ENCODE results near the gene RXRA. TPM values are rescaled to one million over a fixed set of nuclear protein-coding genes. Genes with fewer than 3 reads are reported as not detected.

Gene RXRA
- total and polyA plus RNA-seq, 5 donors from 2014 or later, result 0.29 to 13.6 (median 1.4) TPM

DNA sequence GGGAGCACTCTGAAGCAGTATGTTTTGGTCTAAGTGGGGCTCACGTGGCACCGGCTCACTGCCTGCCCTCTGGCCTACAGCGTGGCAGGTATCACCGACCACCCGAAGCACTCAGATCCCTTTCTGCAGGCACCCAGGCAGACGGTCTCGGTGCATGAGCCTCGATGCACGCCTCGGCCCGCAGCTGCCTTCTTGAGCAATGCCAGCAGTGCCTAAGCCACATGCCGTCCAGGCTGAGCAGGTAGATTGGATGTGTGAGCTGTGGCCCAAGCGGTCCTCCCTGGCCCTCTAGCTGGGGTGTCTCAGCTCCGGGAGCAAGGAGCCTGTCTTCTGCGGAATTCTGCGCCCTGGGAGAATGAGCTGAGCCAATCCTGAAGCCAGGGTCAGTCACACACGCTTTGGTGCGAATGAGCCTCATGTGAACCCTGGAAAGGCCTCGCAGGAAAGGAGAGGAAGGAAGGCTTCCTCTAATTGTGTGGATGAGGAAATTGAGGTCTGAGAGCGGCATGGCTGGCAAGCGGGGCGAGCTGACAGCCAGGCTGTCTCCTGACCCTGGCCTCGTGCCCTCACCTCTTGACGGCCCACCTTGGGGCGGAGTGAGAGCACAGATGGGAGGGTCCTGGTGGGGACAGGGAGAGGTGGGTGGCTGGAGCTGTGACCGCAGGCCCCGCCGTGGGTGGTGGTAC, 14.4 kb downstream of the RXRA start:
- Histone ChIP-seq H3K9me3 (ENCODE audit: control insufficient read depth in 2 of 2, low read length in 2 of 2) (no peaks in the 10 kb centered on the region), H3K4me1 (ENCODE audit: control insufficient read depth, insufficient read depth, low read length, poor library complexity, severe bottlenecking) (peaks cover 5% of the 10 kb centered on the region), H3K4me3 (ENCODE audit: low read depth, low read length) (no peak overlapping the region), H3K27me3 (ENCODE audit: control insufficient read depth, insufficient read depth, low read length) (no peaks in the 10 kb centered on the region), H3K27ac (ENCODE audit: insufficient read depth, low read length, poor library complexity, severe bottlenecking) (no peak overlapping the region), H3K36me3 (ENCODE audit: control insufficient read depth, insufficient read depth, low read length) (no peaks in the 10 kb centered on the region)
- H3K4me3 Mint-ChIP-seq, result no peak overlapping the region
- H3K36me3 Mint-ChIP-seq, result no peaks in the 10 kb centered on the region
- no peaks in the 10 kb centered on the region for H3K9me3 Mint-ChIP-seq
- H3K27ac Mint-ChIP-seq, result no peak overlapping the region
- DNase-seq (no peak), ATAC-seq (ENCODE audit: low read depth in 2 of 2) (no peak)
- no peaks in the 10 kb centered on the region for H3K27me3 Mint-ChIP-seq
- peaks cover 0 to 10% (median 2%) of the 10 kb centered on the region in 4 donors for H3K4me1 Mint-ChIP-seq

DNA sequence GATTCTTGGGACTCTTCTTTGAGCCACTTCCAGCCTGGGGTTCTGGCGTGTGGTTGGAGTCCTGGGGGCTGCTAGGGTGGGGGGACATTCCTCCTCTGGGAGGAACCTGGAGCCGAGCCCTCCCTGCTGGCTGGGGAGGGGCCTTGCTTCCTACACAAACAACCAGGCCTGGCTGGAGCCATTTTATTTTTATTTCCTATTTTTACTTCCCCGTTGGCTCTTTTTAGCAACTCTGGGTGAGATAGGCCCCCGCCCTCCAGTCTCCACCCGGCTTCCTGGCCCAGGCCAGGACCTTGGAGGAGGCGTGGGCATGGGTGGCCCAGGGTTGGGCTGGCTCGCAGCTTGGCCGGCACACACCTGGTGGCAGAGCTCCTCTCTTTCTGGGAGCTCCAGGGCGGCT, 15.1 kb downstream of the RXRA start:
- no peaks in the 10 kb centered on the region for H3K9me3 Mint-ChIP-seq
- no peak overlapping the region for H3K27ac ChIP-seq (ENCODE audit: insufficient read depth, low read length, poor library complexity, severe bottlenecking)
- DNase-seq (no peak), ATAC-seq (ENCODE audit: low read depth in 2 of 2) (no peak)
- no peaks in the 10 kb centered on the region for H3K36me3 Mint-ChIP-seq
- H3K4me3 Mint-ChIP-seq, result no peak overlapping the region
- H3K9me3 ChIP-seq (ENCODE audit: control insufficient read depth in 2 of 2, low read length in 2 of 2), result no peaks in the 10 kb centered on the region
- peaks cover 0 to 10% (median 2%) of the 10 kb centered on the region in 4 donors for H3K4me1 Mint-ChIP-seq
- H3K27ac Mint-ChIP-seq, result no peak overlapping the region
- peaks cover 5% of the 10 kb centered on the region for H3K4me1 ChIP-seq (ENCODE audit: control insufficient read depth, insufficient read depth, low read length, poor library complexity, severe bottlenecking)
- H3K27me3 ChIP-seq (ENCODE audit: control insufficient read depth, insufficient read depth, low read length), result no peaks in the 10 kb centered on the region
- no peak overlapping the region for H3K4me3 ChIP-seq (ENCODE audit: low read depth, low read length)
- no peaks in the 10 kb centered on the region for H3K36me3 ChIP-seq (ENCODE audit: control insufficient read depth, insufficient read depth, low read length)
- no peaks in the 10 kb centered on the region for H3K27me3 Mint-ChIP-seq

DNA sequence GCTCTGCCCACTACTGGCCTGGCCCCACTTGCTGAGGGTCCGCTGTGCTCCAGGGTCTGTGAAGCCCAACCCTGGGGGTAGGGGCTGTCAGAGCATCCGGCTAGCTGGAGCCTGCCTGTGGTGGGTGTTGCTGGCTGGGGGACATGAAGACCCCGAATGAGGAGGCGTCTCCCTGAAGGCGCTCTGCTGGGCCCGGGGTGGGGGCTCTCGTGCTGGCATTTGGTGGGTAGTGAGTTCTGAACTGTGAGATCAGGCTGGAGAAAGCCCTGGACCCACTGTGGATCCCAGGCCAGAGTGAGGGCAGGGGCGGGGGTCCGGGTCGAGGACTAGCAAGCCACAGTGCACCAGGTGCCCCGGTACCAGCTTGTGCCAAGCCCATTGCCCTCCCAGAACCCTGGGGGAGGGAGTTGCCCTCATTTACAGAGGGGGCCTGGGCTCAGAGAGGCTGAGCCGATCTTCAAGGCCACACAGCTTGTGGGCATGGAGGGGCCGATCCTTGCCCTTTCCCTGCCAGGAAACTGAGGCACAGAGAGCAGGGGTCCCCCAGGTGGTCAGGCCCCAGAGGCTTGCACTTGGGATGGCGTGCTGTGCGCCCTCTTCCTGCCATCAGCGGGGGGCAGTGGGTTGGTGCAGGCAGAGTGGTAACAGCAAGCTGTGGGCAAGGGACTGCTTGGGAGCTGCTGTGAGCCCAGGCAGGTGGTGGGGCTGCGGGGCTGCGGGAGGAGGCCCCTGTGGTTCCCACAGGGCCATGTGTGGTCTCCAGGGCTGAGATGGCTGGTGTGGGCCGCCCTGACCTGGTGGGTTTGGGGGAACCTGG, 15.9 kb downstream of the RXRA start:
- no peak overlapping the region for H3K27ac Mint-ChIP-seq
- H3K9me3 Mint-ChIP-seq, result no peaks in the 10 kb centered on the region
- DNase-seq (no peak), ATAC-seq (ENCODE audit: low read depth in 2 of 2) (no peak)
- Histone ChIP-seq H3K4me1 (ENCODE audit: control insufficient read depth, insufficient read depth, low read length, poor library complexity, severe bottlenecking) (peaks cover 5% of the 10 kb centered on the region), H3K27me3 (ENCODE audit: control insufficient read depth, insufficient read depth, low read length) (no peaks in the 10 kb centered on the region), H3K27ac (ENCODE audit: insufficient read depth, low read length, poor library complexity, severe bottlenecking) (no peak overlapping the region), H3K36me3 (ENCODE audit: control insufficient read depth, insufficient read depth, low read length) (no peaks in the 10 kb centered on the region), H3K4me3 (ENCODE audit: low read depth, low read length) (no peak overlapping the region), H3K9me3 (ENCODE audit: control insufficient read depth in 2 of 2, low read length in 2 of 2) (no peaks in the 10 kb centered on the region)
- no peaks in the 10 kb centered on the region for H3K27me3 Mint-ChIP-seq
- H3K4me1 Mint-ChIP-seq, result peaks cover 0 to 10% (median 2%) of the 10 kb centered on the region in 4 donors
- no peak overlapping the region for H3K4me3 Mint-ChIP-seq
- no peaks in the 10 kb centered on the region for H3K36me3 Mint-ChIP-seq

DNA sequence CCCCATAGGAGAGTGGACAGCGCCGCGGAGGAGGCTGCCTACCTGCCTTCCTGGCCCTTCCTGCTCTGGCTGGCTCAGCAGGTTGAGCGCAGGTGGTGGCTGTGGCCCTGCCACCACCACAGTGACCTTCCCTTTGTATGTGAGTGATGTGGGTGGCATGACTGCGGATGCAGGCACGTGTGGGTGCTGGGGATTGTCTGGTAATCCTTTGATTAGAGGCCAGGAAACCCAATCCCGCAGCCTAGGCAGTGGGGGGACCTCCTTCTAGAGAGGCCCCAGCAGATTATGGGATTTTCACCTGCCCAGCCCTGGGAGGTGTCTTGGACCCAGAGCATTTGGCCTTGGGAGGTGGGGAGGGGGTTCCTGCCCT, 16.5 kb downstream of the RXRA start:
- Mint-ChIP-seq H3K4me1 (peaks cover 0 to 6% (median 2%) of the 10 kb centered on the region in 4 donors), H3K9me3 (no peaks in the 10 kb centered on the region), H3K4me3 (no peak overlapping the region), H3K36me3 (no peaks in the 10 kb centered on the region), H3K27me3 (no peaks in the 10 kb centered on the region), H3K27ac (no peak overlapping the region)
- no peaks in the 10 kb centered on the region for H3K27me3 ChIP-seq (ENCODE audit: control insufficient read depth, insufficient read depth, low read length)
- peaks cover 5% of the 10 kb centered on the region for H3K4me1 ChIP-seq (ENCODE audit: control insufficient read depth, insufficient read depth, low read length, poor library complexity, severe bottlenecking)
- H3K4me3 ChIP-seq (ENCODE audit: low read depth, low read length), result no peak overlapping the region
- no peak for DNase-seq
- H3K27ac ChIP-seq (ENCODE audit: insufficient read depth, low read length, poor library complexity, severe bottlenecking), result no peak overlapping the region
- no peaks in the 10 kb centered on the region for H3K9me3 ChIP-seq (ENCODE audit: control insufficient read depth in 2 of 2, low read length in 2 of 2)
- no peak for ATAC-seq (ENCODE audit: low read depth in 2 of 2)
- no peaks in the 10 kb centered on the region for H3K36me3 ChIP-seq (ENCODE audit: control insufficient read depth, insufficient read depth, low read length)

DNA sequence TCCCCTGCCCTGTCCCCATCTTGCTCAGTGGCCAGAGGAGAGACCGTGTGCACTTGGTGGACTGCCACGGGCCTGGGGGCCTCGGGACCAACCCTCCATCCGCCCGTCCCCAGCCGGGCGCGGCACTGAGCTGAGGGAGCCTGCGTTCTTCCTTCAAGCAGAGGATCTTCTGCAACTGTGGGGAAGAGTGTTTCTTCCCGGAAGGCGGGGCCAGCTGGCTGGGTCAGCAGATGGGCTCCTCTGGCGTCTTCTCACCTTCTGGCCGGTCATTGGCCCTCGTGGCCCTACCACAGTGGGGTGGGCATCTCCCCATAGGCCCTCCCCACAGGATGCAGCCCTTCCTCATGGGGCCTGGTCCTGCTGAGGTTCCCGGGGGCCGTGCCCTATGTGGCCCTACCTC, 17.4 kb downstream of the RXRA start:
- Histone ChIP-seq H3K4me3 (ENCODE audit: low read depth, low read length) (no peak overlapping the region), H3K27ac (ENCODE audit: insufficient read depth, low read length, poor library complexity, severe bottlenecking) (no peak overlapping the region), H3K9me3 (ENCODE audit: control insufficient read depth in 2 of 2, low read length in 2 of 2) (no peaks in the 10 kb centered on the region), H3K27me3 (ENCODE audit: control insufficient read depth, insufficient read depth, low read length) (no peaks in the 10 kb centered on the region), H3K4me1 (ENCODE audit: control insufficient read depth, insufficient read depth, low read length, poor library complexity, severe bottlenecking) (peaks cover 5% of the 10 kb centered on the region), H3K36me3 (ENCODE audit: control insufficient read depth, insufficient read depth, low read length) (no peaks in the 10 kb centered on the region)
- Mint-ChIP-seq H3K27ac (no peak overlapping the region), H3K4me3 (no peak overlapping the region), H3K9me3 (no peaks in the 10 kb centered on the region), H3K36me3 (no peaks in the 10 kb centered on the region), H3K27me3 (no peaks in the 10 kb centered on the region), H3K4me1 (peaks cover 0 to 9% (median 2%) of the 10 kb centered on the region in 4 donors)
- ATAC-seq (ENCODE audit: low read depth in 2 of 2), result no peak
- DNase-seq, result no peak

DNA sequence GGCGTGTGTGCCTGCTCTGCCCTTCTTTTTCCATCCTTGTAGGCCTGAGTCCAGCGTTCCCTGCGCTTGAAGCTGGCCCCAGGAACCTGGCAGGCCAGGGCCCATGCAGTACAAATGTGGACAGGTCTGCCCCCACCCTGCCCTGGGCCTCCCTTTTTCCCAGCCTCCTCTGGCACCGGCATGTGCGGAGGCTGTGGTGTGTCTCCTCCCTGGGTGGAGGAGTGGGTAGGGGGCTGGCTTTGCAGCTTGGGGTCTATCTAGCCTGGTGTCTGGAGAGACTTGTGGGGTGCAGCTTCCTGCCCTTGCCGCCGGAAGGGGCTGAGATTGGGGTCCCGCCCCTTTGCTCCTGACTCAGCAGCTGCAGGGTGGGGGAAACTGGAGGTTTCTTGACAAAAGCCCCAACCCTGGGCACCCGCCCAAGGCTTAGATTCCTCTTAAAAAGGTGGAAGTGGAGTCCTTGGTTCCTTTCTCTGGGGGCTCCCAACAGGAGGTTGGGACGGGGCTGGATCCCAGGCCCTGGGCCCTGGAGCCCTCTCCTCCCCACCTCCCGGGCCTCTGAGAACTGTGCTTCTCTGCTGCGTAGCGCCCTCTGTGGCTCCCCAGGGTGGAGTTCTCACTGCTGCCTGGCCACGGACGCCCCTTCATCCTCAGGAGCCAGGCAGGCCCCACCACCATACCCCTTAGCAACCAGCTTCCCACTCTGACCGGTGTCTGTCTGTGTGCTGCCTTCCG, 18.0 kb downstream of the RXRA start:
- Mint-ChIP-seq H3K4me3 (no peak overlapping the region), H3K27me3 (no peaks in the 10 kb centered on the region), H3K27ac (peak overlapping the region in 1 of 3 donors; percentile 59), H3K4me1 (peaks cover 0 to 9% (median 2%) of the 10 kb centered on the region in 4 donors), H3K9me3 (no peaks in the 10 kb centered on the region), H3K36me3 (no peaks in the 10 kb centered on the region)
- no peaks in the 10 kb centered on the region for H3K36me3 ChIP-seq (ENCODE audit: control insufficient read depth, insufficient read depth, low read length)
- DNase-seq (peak in 1 of 3 donors; percentile 52), ATAC-seq (ENCODE audit: low read depth in 2 of 2) (peak; percentile 21 to 55)
- no peaks in the 10 kb centered on the region for H3K9me3 ChIP-seq (ENCODE audit: control insufficient read depth in 2 of 2, low read length in 2 of 2)
- H3K27ac ChIP-seq (ENCODE audit: insufficient read depth, low read length, poor library complexity, severe bottlenecking), result no peak overlapping the region
- no peak overlapping the region for H3K4me3 ChIP-seq (ENCODE audit: low read depth, low read length)
- H3K27me3 ChIP-seq (ENCODE audit: control insufficient read depth, insufficient read depth, low read length), result no peaks in the 10 kb centered on the region
- H3K4me1 ChIP-seq (ENCODE audit: control insufficient read depth, insufficient read depth, low read length, poor library complexity, severe bottlenecking), result peaks cover 5% of the 10 kb centered on the region

DNA sequence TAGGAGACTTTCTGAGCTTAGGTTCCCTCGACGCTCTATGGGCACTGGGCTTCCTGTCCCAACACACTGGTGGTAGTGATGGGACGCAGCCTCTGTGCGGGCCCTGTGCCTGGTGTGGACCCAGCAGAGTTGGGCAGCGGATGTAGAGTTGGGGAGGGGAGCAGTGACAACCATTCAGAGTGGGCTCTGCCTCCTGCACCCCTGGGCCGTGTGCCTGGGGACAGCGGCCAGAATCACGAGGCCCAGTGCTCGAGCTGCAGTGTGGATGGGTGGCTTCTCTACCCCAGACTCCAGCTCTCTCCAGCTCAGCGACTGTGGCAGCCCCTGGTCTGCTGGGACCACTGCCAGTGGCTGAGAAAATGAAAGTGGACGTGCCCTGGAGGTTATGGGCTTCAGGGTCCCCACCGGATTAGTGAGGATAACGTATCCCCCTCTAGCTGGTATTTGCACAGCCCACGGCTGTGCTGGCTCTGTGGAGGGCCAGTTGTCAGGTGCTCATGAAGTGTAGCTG, 18.6 kb downstream of the RXRA start:
- ATAC-seq (ENCODE audit: low read depth in 2 of 2) (no peak), DNase-seq (no peak)
- H3K4me3 ChIP-seq (ENCODE audit: low read depth, low read length), result no peak overlapping the region
- H3K9me3 ChIP-seq (ENCODE audit: control insufficient read depth in 2 of 2, low read length in 2 of 2), result no peaks in the 10 kb centered on the region
- H3K36me3 ChIP-seq (ENCODE audit: control insufficient read depth, insufficient read depth, low read length), result no peaks in the 10 kb centered on the region
- peak overlapping the region in 1 of 3 donors; percentile 59 for H3K27ac Mint-ChIP-seq
- no peaks in the 10 kb centered on the region for H3K27me3 ChIP-seq (ENCODE audit: control insufficient read depth, insufficient read depth, low read length)
- no peaks in the 10 kb centered on the region for H3K9me3 Mint-ChIP-seq
- no peaks in the 10 kb centered on the region for H3K36me3 Mint-ChIP-seq
- peaks cover 0 to 9% (median 2%) of the 10 kb centered on the region in 4 donors for H3K4me1 Mint-ChIP-seq
- H3K4me3 Mint-ChIP-seq, result no peak overlapping the region
- H3K27me3 Mint-ChIP-seq, result no peaks in the 10 kb centered on the region
- H3K4me1 ChIP-seq (ENCODE audit: control insufficient read depth, insufficient read depth, low read length, poor library complexity, severe bottlenecking), result peaks cover 5% of the 10 kb centered on the region
- H3K27ac ChIP-seq (ENCODE audit: insufficient read depth, low read length, poor library complexity, severe bottlenecking), result no peak overlapping the region

All from CD4-positive, CD25-positive, alpha-beta regulatory T cell (primary cell).